ENCODE data around the gene PRR15.
A peak's percentile ranks its signal among the peaks of the same experiment; 100 is the strongest.

Gene PRR15

GRCh38 chr7:29552392-29552791 lies 11.2 kb upstream of the PRR15 start:
- no peaks in the 10 kb centered on the region for H3K9me3 ChIP-seq (ENCODE audit: low read length)
- no peak overlapping the region for H2AFZ ChIP-seq (ENCODE audit: low read length)
- no peak for TF ChIP-seq CTCF (IDR thresholded peaks at IDR 0.05; ENCODE audit: low read length)
- no peaks in the 10 kb centered on the region for H4K20me1 ChIP-seq (ENCODE audit: insufficient read depth, low read length)
- H3K27me3 ChIP-seq (ENCODE audit: insufficient read depth, low read length): no peaks in the 10 kb centered on the region; the same call in 1 of the 2 replicates
- no peak overlapping the region for H3K4me3 ChIP-seq (ENCODE audit: low read depth, low read length, poor library complexity, severe bottlenecking)
- no peak overlapping the region for H3K4me2 ChIP-seq (ENCODE audit: low read length)
- no peak overlapping the region for H3K27ac ChIP-seq (ENCODE audit: low read depth, low read length, poor library complexity, severe bottlenecking)
- no peaks in the 10 kb centered on the region for H3K4me1 ChIP-seq (ENCODE audit: insufficient read depth, low read length, severe bottlenecking)
- no peaks in the 10 kb centered on the region for H3K79me2 ChIP-seq (ENCODE audit: insufficient read depth, low read length)
- no peaks in the 10 kb centered on the region for H3K36me3 ChIP-seq (ENCODE audit: insufficient read depth, low read length)
- no peak overlapping the region for H3K9ac ChIP-seq (ENCODE audit: low read length)
- no peaks in the 10 kb centered on the region for H3K9me2 ChIP-seq (ENCODE audit: low read depth, low read length)
- H3F3A ChIP-seq (ENCODE audit: insufficient read depth, low read length): no peaks in the 10 kb centered on the region

DNA sequence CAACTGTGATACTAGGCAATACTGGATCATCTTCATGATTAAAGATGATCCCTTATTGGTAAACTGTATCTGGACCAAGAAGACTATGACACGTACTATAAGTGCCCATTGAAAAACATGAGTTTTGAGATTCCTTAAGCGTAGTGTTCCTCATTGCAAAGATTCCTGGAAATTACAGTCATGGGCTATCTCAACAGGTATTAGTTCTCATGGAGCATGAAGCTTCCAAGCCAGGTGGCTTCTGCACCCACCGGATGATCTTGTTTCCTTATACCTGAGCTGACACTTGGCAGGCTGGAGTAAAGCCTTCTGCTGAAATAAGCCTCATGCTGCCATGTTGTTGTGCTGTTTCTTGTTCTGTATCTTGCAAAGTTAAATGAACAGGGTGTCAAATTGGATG lies 8.6 kb upstream of the PRR15 start:
- Histone ChIP-seq H3K9me3 (ENCODE audit: low read length) (no peaks in the 10 kb centered on the region), H3K4me2 (ENCODE audit: low read length) (no peak overlapping the region), H4K20me1 (ENCODE audit: insufficient read depth, low read length) (no peaks in the 10 kb centered on the region), H3K9me2 (ENCODE audit: low read depth, low read length) (no peaks in the 10 kb centered on the region), H3K4me3 (ENCODE audit: low read depth, low read length, poor library complexity, severe bottlenecking) (no peak overlapping the region), H3K9ac (ENCODE audit: low read length) (no peak overlapping the region), H3K27me3 (ENCODE audit: insufficient read depth, low read length) (no peaks in the 10 kb centered on the region; the same call in 1 of the 2 replicates), H3K79me2 (ENCODE audit: insufficient read depth, low read length) (no peaks in the 10 kb centered on the region), H3K27ac (ENCODE audit: low read depth, low read length, poor library complexity, severe bottlenecking) (no peak overlapping the region), H2AFZ (ENCODE audit: low read length) (no peak overlapping the region), H3K4me1 (ENCODE audit: insufficient read depth, low read length, severe bottlenecking) (no peaks in the 10 kb centered on the region), H3F3A (ENCODE audit: insufficient read depth, low read length) (no peaks in the 10 kb centered on the region), H3K36me3 (ENCODE audit: insufficient read depth, low read length) (no peaks in the 10 kb centered on the region)
- TF ChIP-seq EZH2 (IDR thresholded peaks at IDR 0.05; ENCODE audit: borderline replicate concordance, low read length): no peak
- no peak for TF ChIP-seq CTCF (IDR thresholded peaks at IDR 0.05; ENCODE audit: low read length)

- Histone ChIP-seq H3K27me3 (ENCODE audit: insufficient read depth, low read length) (no peaks in the 10 kb centered on the region; the same call in 1 of the 2 replicates), H3K4me3 (ENCODE audit: low read depth, low read length, poor library complexity, severe bottlenecking) (no peak overlapping the region), H2AFZ (ENCODE audit: low read length) (no peak overlapping the region), H3K36me3 (ENCODE audit: insufficient read depth, low read length) (no peaks in the 10 kb centered on the region), H3K4me2 (ENCODE audit: low read length) (no peak overlapping the region), H3K4me1 (ENCODE audit: insufficient read depth, low read length, severe bottlenecking) (no peaks in the 10 kb centered on the region), H3K27ac (ENCODE audit: low read depth, low read length, poor library complexity, severe bottlenecking) (no peak overlapping the region), H3K9me2 (ENCODE audit: low read depth, low read length) (no peaks in the 10 kb centered on the region), H3F3A (ENCODE audit: insufficient read depth, low read length) (no peaks in the 10 kb centered on the region), H4K20me1 (ENCODE audit: insufficient read depth, low read length) (no peaks in the 10 kb centered on the region), H3K9me3 (ENCODE audit: low read length) (no peaks in the 10 kb centered on the region), H3K9ac (ENCODE audit: low read length) (no peak overlapping the region), H3K79me2 (ENCODE audit: insufficient read depth, low read length) (no peaks in the 10 kb centered on the region)
- peak; percentile 41 for TF ChIP-seq CTCF (IDR thresholded peaks at IDR 0.05; ENCODE audit: low read length)
- TF ChIP-seq EZH2 (IDR thresholded peaks at IDR 0.05; ENCODE audit: borderline replicate concordance, low read length): no peak
Observed at GRCh38 chr7:29556405-29557195, 7.0 kb upstream of the PRR15 start.
